Uterus (tissue), 4 donors: ENCODE results near the gene SEL1L2. TPM values are rescaled to one million over a fixed set of nuclear protein-coding genes. Genes with fewer than 3 reads are reported as not detected.

Experiments
- DNase-seq, 2 donors: peaks; one replicate each; pipeline ENCODE4 v3.0.0-alpha.2; 2019 to 2020
- H3K27ac ChIP-seq, 2 donors: fragments of 200-600 bp; sonication (generic); 1 replicate in 1 of 2; 2 replicates in 1 of 2; pipeline ENCODE4 v1.5.1; 2016 to 2018
- H3K27me3 ChIP-seq, 2 donors: fragments of 200-600 bp; sonication (generic); one replicate each; pipeline ENCODE4 v1.5.1; 2018 to 2019; ENCODE audit warnings: control low read depth in 1 of 2
- H3K36me3 ChIP-seq, 2 donors: fragments of 200-600 bp; sonication (generic); one replicate each; pipeline ENCODE4 v1.5.1; 2019; ENCODE audit warnings: control low read depth in 1 of 2
- H3K4me1 ChIP-seq, 2 donors: fragments of 200-600 bp; sonication (generic); one replicate each; pipeline ENCODE4 v1.5.1; 2018 to 2019; ENCODE audit warnings: control low read depth in 1 of 2
- H3K4me3 ChIP-seq, 2 donors: fragments of 200-600 bp; sonication (generic); 1 replicate in 1 of 2; 2 replicates in 1 of 2; pipeline ENCODE4 v1.5.1; 2018 to 2019; ENCODE audit warnings: mild to moderate bottlenecking in 1 of 2
- H3K9me3 ChIP-seq, 2 donors: fragments of 200-600 bp; sonication (generic); one replicate each; pipeline ENCODE4 v1.5.1; 2019; ENCODE audit warnings: control low read depth in 1 of 2
- CTCF ChIP-seq, 4 experiments: fragments of 200-600 bp in 2 of 4; fragments of 450-650 bp in 2 of 4; sonication (generic) in 2 of 4; IDR thresholded peaks; one replicate each; pipeline ENCODE4 v1.5.1; 2016 to 2019; ENCODE audit warnings: antibody characterized with exemption in 4 of 4, mild to moderate bottlenecking in 2 of 4, moderate library complexity in 1 of 4
- POLR2A ChIP-seq, 2 donors: fragments of 450-650 bp; IDR thresholded peaks; one replicate each; pipeline ENCODE4 v1.6.1; 2016; ENCODE audit warnings: antibody characterized with exemption in 2 of 2, mild to moderate bottlenecking in 1 of 2, moderate library complexity in 1 of 2
- intact Hi-C: fragments of 100-400 bp; cut with DNase I; formaldehyde crosslinking; loops from one replicate; pipeline ENCODE4 v1.15.1; 2023; ENCODE audit warnings: low total_unique reads
- total RNA-seq, 4 donors: library from RNA; depleted of rRNA in 3 of 4; stranded (reverse); fragments of >200 nt in 3 of 4; gene quantifications; one replicate each; pipeline versions ENCODE4 v1.1.0 to v1.2.4, GENCODE V29; 2014 to 2023
- donor health status: DM: yes; HTN: yes; CAD: no.

SEL1L2 gene
- total RNA-seq, 4 donors from 2014 or later = 1.0 to 3.8 (median 2.3) TPM

DNA sequence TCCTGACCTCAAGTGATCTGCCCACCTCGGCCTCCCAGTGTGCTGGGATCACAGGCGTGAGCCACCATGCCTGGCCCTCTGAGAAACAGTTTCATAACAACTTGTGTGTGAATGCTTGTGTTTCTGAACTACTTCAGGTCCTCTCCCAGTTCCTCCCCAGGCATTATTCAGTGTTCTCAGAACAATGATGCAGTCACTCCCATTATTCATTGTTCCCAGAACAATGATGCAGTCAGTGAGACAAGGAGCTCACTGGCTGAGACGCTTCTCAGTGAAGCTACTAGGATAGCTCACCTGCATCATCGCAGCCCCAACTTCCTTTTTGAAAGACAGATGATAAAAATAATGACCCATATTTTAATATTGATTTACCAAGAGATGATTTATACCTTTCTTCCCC lies 134.1 kb downstream of the SEL1L2 start:
- Histone ChIP-seq H3K36me3 (no peaks in the 10 kb centered on the region), H3K9me3 (no peaks in the 10 kb centered on the region), H3K4me3 (no peak overlapping the region), H3K27me3 (no peaks in the 10 kb centered on the region), H3K4me1 (peaks cover 0 to 7% of the 10 kb centered on the region in 2 donors), H3K27ac (no peak overlapping the region)
- DNase-seq = no peak
- intact Hi-C loops = no loop called here
- TF ChIP-seq POLR2A (IDR thresholded peaks at IDR 0.05) (no peak), CTCF (IDR thresholded peaks at IDR 0.05) (no peak)

GRCh38 chr20:13855613-13856012 lies 134.8 kb downstream of the SEL1L2 start:
- Histone ChIP-seq H3K27me3 (no peaks in the 10 kb centered on the region), H3K27ac (no peak overlapping the region), H3K4me3 (no peak overlapping the region), H3K4me1 (peaks cover 0 to 12% of the 10 kb centered on the region in 2 donors), H3K36me3 (no peaks in the 10 kb centered on the region), H3K9me3 (no peaks in the 10 kb centered on the region)
- intact Hi-C loops = no loop called here
- TF ChIP-seq POLR2A (IDR thresholded peaks at IDR 0.05) (no peak), CTCF (IDR thresholded peaks at IDR 0.05) (no peak)
- DNase-seq = no peak

GRCh38 chr20:13852306-13852705 lies 138.1 kb downstream of the SEL1L2 start:
- TF ChIP-seq CTCF (IDR thresholded peaks at IDR 0.05) = no peak
- no peak for TF ChIP-seq POLR2A (IDR thresholded peaks at IDR 0.05)
- no peak overlapping the region for H3K4me3 ChIP-seq
- intact Hi-C loops = no loop called here
- peaks cover 0 to 12% of the 10 kb centered on the region in 2 donors for H3K4me1 ChIP-seq
- no peaks in the 10 kb centered on the region for H3K27me3 ChIP-seq
- H3K36me3 ChIP-seq = no peaks in the 10 kb centered on the region
- no peaks in the 10 kb centered on the region for H3K9me3 ChIP-seq
- no peak for DNase-seq
- H3K27ac ChIP-seq = peak overlapping the region; percentile 77 to 86

GRCh38 chr20:13851279-13851678 lies 139.1 kb downstream of the SEL1L2 start:
- H3K36me3 ChIP-seq = no peaks in the 10 kb centered on the region
- DNase-seq = no peak
- TF ChIP-seq CTCF (IDR thresholded peaks at IDR 0.05) (no peak), POLR2A (IDR thresholded peaks at IDR 0.05) (no peak)
- H3K27me3 ChIP-seq = no peaks in the 10 kb centered on the region
- peaks cover 0 to 12% of the 10 kb centered on the region in 2 donors for H3K4me1 ChIP-seq
- H3K9me3 ChIP-seq = no peaks in the 10 kb centered on the region
- peak overlapping the region; percentile 77 to 86 for H3K27ac ChIP-seq
- H3K4me3 ChIP-seq = no peak overlapping the region
- intact Hi-C loops = no loop called here

GRCh38 chr20:13844296-13844695 lies 146.1 kb downstream of the SEL1L2 start:
- Histone ChIP-seq H3K27ac (no peak overlapping the region), H3K9me3 (no peaks in the 10 kb centered on the region), H3K4me3 (no peak overlapping the region), H3K27me3 (no peaks in the 10 kb centered on the region), H3K36me3 (no peaks in the 10 kb centered on the region), H3K4me1 (no peaks in the 10 kb centered on the region)
- no peak for DNase-seq
- no peak for TF ChIP-seq POLR2A (IDR thresholded peaks at IDR 0.05)
- no peak for TF ChIP-seq CTCF (IDR thresholded peaks at IDR 0.05)
- intact Hi-C loops = no loop called here
